SK-N-SH (cell line): Measurements from ENCODE around the gene NRL. TPM values are rescaled to one million over a fixed set of nuclear protein-coding genes. Genes with fewer than 3 reads are reported as not detected.
"Not testable (repeated sequence)": the region's sequence is repeated elsewhere in the genome, so short reads cannot be mapped to it uniquely, and the experiment has no call there.

Experiments
- CTCF ChIA-PET: fragments of 300-600, 350-600 bp; formaldehyde crosslinking; extraction: SDS; loops from one replicate; lab custom pipeline; 2021; lab: Yijun Ruan, JAX
- POLR2A ChIA-PET: fragments of 350-600 bp; sonication (Branson Sonifier 250); formaldehyde crosslinking; extraction: SDS; loops from one replicate; lab custom pipeline; 2020; ENCODE audit warnings: antibody characterized with exemption, inconsistent platforms; lab: Yijun Ruan, JAX
- DNase-seq: peaks from one replicate; pipeline ENCODE4 v3.0.0; 2012
- H2AFZ ChIP-seq: fragments of 200-600 bp; sonication (generic); 2 replicates; pipeline ENCODE4 v1.8.1; 2016; ENCODE audit warnings: antibody characterized with exemption, mild to moderate bottlenecking, low read depth
- H3F3A ChIP-seq: fragments of 200-600 bp; sonication (generic); replicated peaks from 2 replicates; pipeline ENCODE3; 2016; ENCODE audit warnings: antibody characterized with exemption, mild to moderate bottlenecking; ENCODE audit not compliant: insufficient read depth
- H3K27ac ChIP-seq, 2 experiments: fragments of 200-500 bp in 1 of 2; fragments of 200-600 bp in 1 of 2; sonication (Bioruptor generic) in 1 of 2; sonication (generic), shearing (Covaris generic) in 1 of 2; 2 replicates each; pipeline versions ENCODE4 v1.5.1 to v1.6.1; 2014 to 2016; ENCODE audit warnings: low read depth in 2 of 2, inconsistent platforms in 1 of 2, low read length in 1 of 2, mild to moderate bottlenecking in 1 of 2, mixed read lengths in 1 of 2
- H3K27me3 ChIP-seq: fragments of 200-600 bp; sonication (generic), shearing (Covaris generic); 2 replicates; pipeline ENCODE4 v1.6.1; 2016; ENCODE audit warnings: mixed run types; ENCODE audit not compliant: insufficient read depth
- H3K36me3 ChIP-seq, 2 experiments: fragments of 200-500 bp in 1 of 2; fragments of 200-600 bp in 1 of 2; sonication (Bioruptor generic) in 1 of 2; sonication (generic) in 1 of 2; replicated peaks in 1 of 2; 2 replicates each; pipeline versions ENCODE3 to v1.5.1; 2014 to 2016; ENCODE audit warnings: low read length in 1 of 2, mild to moderate bottlenecking in 1 of 2; ENCODE audit not compliant: insufficient read depth in 2 of 2, control insufficient read depth in 1 of 2
- H3K4me1 ChIP-seq, 2 experiments: fragments of 200-500 bp in 1 of 2; fragments of 200-600 bp in 1 of 2; sonication (Bioruptor generic) in 1 of 2; sonication (generic), shearing (Covaris generic) in 1 of 2; 2 replicates each; pipeline versions ENCODE4 v1.5.1 to v1.6.1; 2014 to 2016; ENCODE audit warnings: low read depth in 1 of 2, low read length in 1 of 2, mixed run types in 1 of 2; ENCODE audit not compliant: insufficient read depth in 2 of 2, control insufficient read depth in 1 of 2
- H3K4me2 ChIP-seq: fragments of 200-600 bp; sonication (generic), shearing (Covaris generic); 2 replicates; pipeline ENCODE4 v1.6.1; 2017; ENCODE audit warnings: mixed run types
- H3K4me3 ChIP-seq, 2 experiments: fragments of 200-500 bp in 1 of 2; fragments of 200-600 bp in 1 of 2; sonication (Bioruptor generic) in 1 of 2; sonication (generic), shearing (Covaris generic) in 1 of 2; 2 replicates each; pipeline versions ENCODE4 v1.5.1 to v1.8.1; 2014 to 2016; ENCODE audit warnings: low read depth in 2 of 2, inconsistent platforms in 1 of 2, low read length in 1 of 2, mild to moderate bottlenecking in 1 of 2, mixed read lengths in 1 of 2, moderate library complexity in 1 of 2
- H3K79me2 ChIP-seq: fragments of 200-600 bp; sonication (generic); 2 replicates; pipeline ENCODE4 v1.8.1; 2017; ENCODE audit warnings: mild to moderate bottlenecking; ENCODE audit not compliant: insufficient read depth
- H3K9ac ChIP-seq: fragments of 200-600 bp; sonication (generic); 2 replicates; pipeline ENCODE4 v1.6.1; 2017; ENCODE audit warnings: mixed run types
- H3K9me2 ChIP-seq: fragments of 200-600 bp; sonication (generic); 2 replicates; pipeline ENCODE4 v1.6.1; 2017; ENCODE audit warnings: mixed run types
- H3K9me3 ChIP-seq: fragments of 200-600 bp; sonication (generic); 2 replicates; pipeline ENCODE4 v1.6.1; 2017; ENCODE audit warnings: mixed run types, mild to moderate bottlenecking, moderate library complexity
- H4K20me1 ChIP-seq: fragments of 200-600 bp; sonication (generic); 2 replicates; pipeline ENCODE4 v1.6.1; 2017; ENCODE audit warnings: mild to moderate bottlenecking, mixed run types; ENCODE audit not compliant: insufficient read depth
- CTCF ChIP-seq: fragments of 200-600 bp; sonication (generic); IDR thresholded peaks from 2 replicates; pipeline ENCODE4 v1.6.1; 2017; ENCODE audit warnings: antibody characterized with exemption, mild to moderate bottlenecking, moderate library complexity
- ELF1 ChIP-seq: IDR thresholded peaks from 2 replicates; pipeline ENCODE4 v1.4.0; 2012
- EP300 ChIP-seq, 2 experiments: IDR thresholded peaks; 2 replicates each; pipeline versions ENCODE4 v1.4.0 to v1.6.1; 2012; ENCODE audit warnings: borderline replicate concordance in 1 of 2, low read depth in 1 of 2, low read length in 1 of 2
- FOSL2 ChIP-seq: IDR thresholded peaks from 2 replicates; pipeline ENCODE4 v1.4.0; 2012; ENCODE audit warnings: low read depth, mild to moderate bottlenecking, moderate library complexity, borderline replicate concordance
- FOXM1 ChIP-seq: IDR thresholded peaks from 2 replicates; pipeline ENCODE4 v1.4.0; 2012; ENCODE audit warnings: low read depth, mild to moderate bottlenecking
- GABPA ChIP-seq: IDR thresholded peaks from 2 replicates; pipeline ENCODE4 v1.4.0; 2012; ENCODE audit warnings: low read depth, mild to moderate bottlenecking
- GATA2 ChIP-seq: sonication (generic); formaldehyde crosslinking; IDR thresholded peaks from 2 replicates; pipeline ENCODE4 v1.5.0; 2020; ENCODE audit warnings: mild to moderate bottlenecking, missing genetic modification reagents
- IRF3 ChIP-seq: fragments of 150-350 bp; IDR thresholded peaks from 2 replicates; pipeline ENCODE4 v1.6.1; 2016; ENCODE audit warnings: mild to moderate bottlenecking, low read depth, low read length
- JUND ChIP-seq: IDR thresholded peaks from 2 replicates; pipeline ENCODE4 v1.4.0; 2012
- MAX ChIP-seq: IDR thresholded peaks from 2 replicates; pipeline ENCODE4 v1.4.0; 2012; ENCODE audit warnings: low read depth
- NRF1 ChIP-seq: IDR thresholded peaks from 2 replicates; pipeline ENCODE4 v1.6.1; 2012; ENCODE audit warnings: low read depth, mild to moderate bottlenecking, low read length
- PBX3 ChIP-seq: IDR thresholded peaks from 2 replicates; pipeline ENCODE4; 2012
- POLR2AphosphoS5 ChIP-seq: IDR thresholded peaks from 2 replicates; pipeline ENCODE4 v1.6.1; 2012; ENCODE audit warnings: low read depth, low read length
- REST ChIP-seq: IDR thresholded peaks from 2 replicates; pipeline ENCODE4 v1.6.1; 2012; ENCODE audit warnings: mild to moderate bottlenecking, low read depth, low read length, moderate library complexity
- RFX5 ChIP-seq: IDR thresholded peaks from 2 replicates; pipeline ENCODE4 v1.6.1; 2012; ENCODE audit warnings: mild to moderate bottlenecking, improper control_type of control experiment, low read length
- USF1 ChIP-seq: IDR thresholded peaks from 2 replicates; pipeline ENCODE4 v1.4.0; 2012; ENCODE audit warnings: low read depth, borderline replicate concordance
- ZBTB33 ChIP-seq: IDR thresholded peaks from 2 replicates; pipeline ENCODE4 v1.4.0; 2012; ENCODE audit warnings: low read depth, borderline replicate concordance
- WGBS: methylation state at CpG from one replicate; pipeline ENCODE4 v1.1.6; 2017; ENCODE audit warnings: low lambda C conversion rate; 5-methylcytosine and 5-hydroxymethylcytosine counted together
- polyA plus RNA-seq, 3 experiments: library from polyadenylated mRNA; depleted of rRNA; stranded (reverse); fragments of >200 nt; gene quantifications; 2 replicates each; pipeline ENCODE4 v1.2.3, GENCODE V29; 2012

NRL gene
- polyA plus RNA-seq, 1 of the 3 experiments (the other 2 are of a cell fraction), result 0.76 TPM

GRCh38 chr14:24036169-24036962 lies 78.4 kb downstream of the NRL start (continued):
- TF ChIP-seq IRF3 (no peak), RFX5 (no peak), PBX3 (no peak), ZBTB33 (no peak), GABPA (no peak), JUND (no peak), REST (no peak), FOSL2 (no peak), USF1 (no peak), EP300 (IDR thresholded peaks at IDR 0.05; ENCODE audit: borderline replicate concordance in 1 of 2, low read depth in 1 of 2, low read length in 1 of 2) (no peak), GATA2 (no peak), CTCF (peak; percentile 83), MAX (peak; percentile 56; the same call in 1 of the 2 replicates), ELF1 (no peak), NRF1 (no peak), POLR2AphosphoS5 (peak; percentile 52; the same call in 1 of the 2 replicates), FOXM1 (no peak)
- TF ChIP-seq, all 33 proteins: peak for 8

- H3K79me2 ChIP-seq, H3K9me3 ChIP-seq, H4K20me1 ChIP-seq, H3K36me3 ChIP-seq, H3K4me1 ChIP-seq, H2AFZ ChIP-seq, H3K9me2 ChIP-seq, DNase-seq, H3F3A ChIP-seq, H3K27me3 ChIP-seq: not testable (repeated sequence)
- WGBS, result 70% methylated on average over 4 of the region's 4 CpGs
- Histone ChIP-seq H3K9ac (peak overlapping the region; percentile 44; the same call in 1 of the 2 replicates), H3K4me2 (peak overlapping the region; percentile 80), H3K4me3 (peak overlapping the region; percentile 61 to 66), H3K27ac (peak overlapping the region in 1 of 2 experiments; percentile 79; a peak in 2 of 4 replicates)
- CTCF ChIA-PET, result interaction anchor here (1.0 to 1.5 kb wide), 2 partner anchors 22 to 73 kb away, joined by 3 to 8 read pairs; no protein-coding TSS in a partner anchor
- POLR2A ChIA-PET, result interaction anchor here (0.9 kb wide), 1 partner anchor 100 kb away, joined by 3 read pairs; the partner anchor contains the start of gene PSME1
Observed at GRCh38 chr14:24035769-24036168, 79.0 kb downstream of the NRL start.
